Neuronal stem cell (in vitro differentiated cells): Measurements from ENCODE around the gene PDE7B.

Experiments used
- DNase-seq: peaks from one replicate; pipeline ENCODE4 v3.0.0-alpha.2; 2013; ENCODE audit warnings: low spot score
- H2AFZ ChIP-seq: one replicate; pipeline ENCODE4 v1.6.1; 2013; ENCODE audit warnings: mild to moderate bottlenecking, low read length, inconsistent platforms
- H2AK5ac ChIP-seq: 2 replicates; pipeline ENCODE4 v1.6.1; 2013; ENCODE audit warnings: low read depth, mild to moderate bottlenecking, inconsistent platforms, low read length, moderate library complexity, mixed read lengths
- H2BK120ac ChIP-seq: 2 replicates; pipeline ENCODE4 v1.6.1; 2013; ENCODE audit warnings: low read depth, mild to moderate bottlenecking, inconsistent platforms, low read length, moderate library complexity, mixed read lengths
- H2BK12ac ChIP-seq: one replicate; pipeline ENCODE4 v1.6.1; 2013; ENCODE audit warnings: low read length, inconsistent platforms
- H2BK15ac ChIP-seq: 2 replicates; pipeline ENCODE4 v1.6.1; 2013; ENCODE audit warnings: mild to moderate bottlenecking, low read length, inconsistent platforms, mixed read lengths
- H2BK5ac ChIP-seq: one replicate; pipeline ENCODE4 v1.6.1; 2013; ENCODE audit warnings: inconsistent platforms, mild to moderate bottlenecking, low read length, moderate library complexity
- H3K14ac ChIP-seq: one replicate; pipeline ENCODE4 v1.6.1; 2013; ENCODE audit warnings: low read length, inconsistent platforms
- H3K18ac ChIP-seq: 2 replicates; pipeline ENCODE4 v1.6.1; 2013; ENCODE audit warnings: low read length, inconsistent platforms
- H3K23ac ChIP-seq: 2 replicates; pipeline ENCODE4 v1.6.1; 2013; ENCODE audit warnings: low read depth, mild to moderate bottlenecking, mixed read lengths, low read length, inconsistent platforms; ENCODE audit not compliant: poor library complexity
- H3K27ac ChIP-seq: replicated peaks from 3 replicates; pipeline ENCODE4 v1.5.1; 2013; ENCODE audit warnings: low read length, inconsistent platforms
- H3K27me3 ChIP-seq, 3 experiments: 2 replicates each; pipeline ENCODE4 v1.6.1; 2013; ENCODE audit warnings: low read length in 3 of 3, mild to moderate bottlenecking in 2 of 3, inconsistent platforms in 1 of 3, low read depth in 1 of 3, mixed read lengths in 1 of 3, moderate library complexity in 1 of 3; ENCODE audit not compliant: control insufficient read depth in 3 of 3, insufficient read depth in 3 of 3
- H3K36me3 ChIP-seq, 2 donors: replicated peaks in 1 of 2; 2 replicates each; pipeline ENCODE4 v1.6.1; 2013; ENCODE audit warnings: low read length in 2 of 2; ENCODE audit not compliant: control insufficient read depth in 2 of 2, insufficient read depth in 2 of 2
- H3K4ac ChIP-seq: 2 replicates; pipeline ENCODE4 v1.6.1; 2013; ENCODE audit warnings: inconsistent platforms, mild to moderate bottlenecking, low read length, moderate library complexity
- H3K4me1 ChIP-seq, 2 donors: 1 replicate in 1 of 2; 2 replicates in 1 of 2; pipeline ENCODE4 v1.6.1; 2013; ENCODE audit warnings: low read length in 2 of 2, low read depth in 1 of 2; ENCODE audit not compliant: control insufficient read depth in 2 of 2, insufficient read depth in 1 of 2
- H3K4me2 ChIP-seq: one replicate; pipeline ENCODE4 v1.6.1; 2013; ENCODE audit warnings: mild to moderate bottlenecking, low read length, inconsistent platforms; ENCODE audit not compliant: insufficient read depth, poor library complexity, severe bottlenecking
- H3K4me3 ChIP-seq, 2 donors: 2 replicates each; pipeline ENCODE4 v1.5.1; 2013; ENCODE audit warnings: low read length in 2 of 2, mild to moderate bottlenecking in 2 of 2, inconsistent platforms in 1 of 2, moderate library complexity in 1 of 2
- H3K79me1 ChIP-seq: one replicate; pipeline ENCODE4 v1.6.1; 2013; ENCODE audit warnings: low read depth, mild to moderate bottlenecking, inconsistent platforms, low read length, moderate library complexity
- H3K9ac ChIP-seq: one replicate; pipeline ENCODE4 v1.6.1; 2013; ENCODE audit warnings: mild to moderate bottlenecking, low read depth, low read length, inconsistent platforms; ENCODE audit not compliant: poor library complexity
- H3K9me3 ChIP-seq, 2 donors: replicated peaks in 1 of 2; 2 replicates each; pipeline versions ENCODE3 to v1.6.1; 2013; ENCODE audit warnings: low read length in 2 of 2, mild to moderate bottlenecking in 2 of 2, inconsistent platforms in 1 of 2, low read depth in 1 of 2, mixed read lengths in 1 of 2, moderate library complexity in 1 of 2; ENCODE audit not compliant: control insufficient read depth in 2 of 2, insufficient read depth in 1 of 2
- H4K8ac ChIP-seq: one replicate; pipeline ENCODE4 v1.6.1; 2013; ENCODE audit warnings: low read depth, mild to moderate bottlenecking, inconsistent platforms, low read length, moderate library complexity
- H4K91ac ChIP-seq: one replicate; pipeline ENCODE4 v1.6.1; 2013; ENCODE audit warnings: low read length, low read depth, mild to moderate bottlenecking, inconsistent platforms; ENCODE audit not compliant: poor library complexity
- WGBS, 2 donors: extraction: QIAGEN DNeasy Blood & Tissue Kit; methylation state at CpG; one replicate each; pipeline ENCODE4 v1.1.7; 2013; ENCODE audit warnings: missing lambda C conversion rate in 2 of 2, mixed read lengths in 1 of 2; ENCODE audit not compliant: insufficient read length in 2 of 2, insufficient replicate concordance in 1 of 2; ENCODE audit errors: extremely low coverage in 2 of 2; 5-methylcytosine and 5-hydroxymethylcytosine counted together

The PDE7B gene

DNA sequence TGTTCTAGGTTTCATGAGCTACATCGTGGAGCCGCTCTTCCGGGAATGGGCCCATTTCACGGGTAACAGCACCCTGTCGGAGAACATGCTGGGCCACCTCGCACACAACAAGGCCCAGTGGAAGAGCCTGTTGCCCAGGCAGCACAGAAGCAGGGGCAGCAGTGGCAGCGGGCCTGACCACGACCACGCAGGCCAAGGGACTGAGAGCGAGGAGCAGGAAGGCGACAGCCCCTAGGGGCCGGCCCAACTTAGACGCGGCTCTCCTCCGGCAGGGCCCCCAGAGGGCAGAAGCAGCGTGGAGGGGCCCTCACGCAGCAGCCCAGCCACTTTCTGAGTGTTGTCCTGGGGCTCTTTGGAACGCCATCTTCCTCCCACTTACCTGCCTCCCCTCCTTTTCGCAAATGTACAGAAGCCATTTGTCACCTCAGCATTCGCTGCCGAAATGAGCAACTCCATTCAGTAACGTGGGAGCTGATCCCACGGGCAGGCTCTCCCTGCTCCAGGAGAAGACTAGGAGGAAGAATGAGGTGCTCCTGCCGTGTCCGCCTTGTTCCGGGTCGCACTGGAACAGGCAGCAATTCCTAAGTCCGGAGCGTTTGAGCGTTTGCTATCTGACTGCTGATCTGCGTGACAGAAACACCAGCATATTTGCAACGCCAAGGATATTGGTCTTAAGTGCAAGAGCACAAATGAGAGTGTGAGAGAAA lies 340.3 kb downstream of the PDE7B start:
- H3K4me1 ChIP-seq = peaks cover 3 to 4% of the 10 kb centered on the region in 2 donors
- no peak overlapping the region for H2AFZ ChIP-seq
- H3K9me3 ChIP-seq = no peaks in the 10 kb centered on the region
- H3K27me3 ChIP-seq = no peaks in the 10 kb centered on the region
- no peak overlapping the region for H3K27ac ChIP-seq
- no peak overlapping the region for H2BK12ac ChIP-seq
- peak overlapping the region; percentile 61 for H3K23ac ChIP-seq
- H3K18ac ChIP-seq = peak overlapping the region; percentile 84
- no peak overlapping the region for H3K4me2 ChIP-seq
- no CpG with 5 or more reads among the region's 32 CpGs for WGBS, 2 donors
- peak overlapping the region; percentile 79 for H2BK5ac ChIP-seq
- H3K9ac ChIP-seq = no peak overlapping the region
- H4K91ac ChIP-seq = no peak overlapping the region
- no peak overlapping the region for H3K4me3 ChIP-seq
- H3K36me3 ChIP-seq = no peaks in the 10 kb centered on the region
- H3K79me1 ChIP-seq = no peaks in the 10 kb centered on the region
- H4K8ac ChIP-seq = no peak overlapping the region
- H2AK5ac ChIP-seq = no peak overlapping the region
- peak overlapping the region; percentile 69 for H2BK15ac ChIP-seq
- no peak for DNase-seq
- H3K14ac ChIP-seq = no peak overlapping the region
- peak overlapping the region; percentile 71 for H3K4ac ChIP-seq
- H2BK120ac ChIP-seq = no peak overlapping the region

DNA sequence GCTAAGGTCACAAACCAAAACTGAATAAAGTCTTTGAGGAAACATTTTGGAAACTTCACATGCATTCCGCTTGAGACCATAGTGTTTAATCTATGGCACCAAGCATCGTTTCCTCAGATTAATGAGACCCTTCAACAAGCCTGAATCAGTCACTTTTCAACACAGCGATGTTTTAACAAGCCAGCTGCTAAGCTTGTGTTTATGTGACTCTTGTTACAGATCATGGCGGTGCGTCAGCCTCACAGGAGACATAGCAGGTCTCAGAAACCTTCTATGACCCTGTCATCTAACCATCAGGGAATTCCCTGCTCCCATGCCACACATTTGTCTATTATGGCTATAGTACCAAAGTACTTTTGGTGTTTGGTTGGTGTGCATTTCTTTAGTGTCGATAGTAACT lies 341.4 kb downstream of the PDE7B start:
- Histone ChIP-seq H2BK15ac (no peak overlapping the region), H2AFZ (no peak overlapping the region), H2AK5ac (no peak overlapping the region), H3K9ac (no peak overlapping the region), H2BK5ac (no peak overlapping the region), H3K27ac (no peak overlapping the region), H3K23ac (no peak overlapping the region), H3K14ac (no peak overlapping the region), H3K4me2 (no peak overlapping the region), H3K79me1 (no peaks in the 10 kb centered on the region), H4K91ac (no peak overlapping the region), H2BK12ac (no peak overlapping the region), H3K4me1 (peaks cover 3 to 4% of the 10 kb centered on the region in 2 donors), H3K4ac (no peak overlapping the region), H3K4me3 (no peak overlapping the region), H3K27me3 (no peaks in the 10 kb centered on the region), H3K18ac (no peak overlapping the region), H3K9me3 (no peaks in the 10 kb centered on the region), H3K36me3 (no peaks in the 10 kb centered on the region), H2BK120ac (no peak overlapping the region), H4K8ac (no peak overlapping the region)
- no peak for DNase-seq
- WGBS, 2 donors = no CpG with 5 or more reads among the region's 6 CpGs

DNA sequence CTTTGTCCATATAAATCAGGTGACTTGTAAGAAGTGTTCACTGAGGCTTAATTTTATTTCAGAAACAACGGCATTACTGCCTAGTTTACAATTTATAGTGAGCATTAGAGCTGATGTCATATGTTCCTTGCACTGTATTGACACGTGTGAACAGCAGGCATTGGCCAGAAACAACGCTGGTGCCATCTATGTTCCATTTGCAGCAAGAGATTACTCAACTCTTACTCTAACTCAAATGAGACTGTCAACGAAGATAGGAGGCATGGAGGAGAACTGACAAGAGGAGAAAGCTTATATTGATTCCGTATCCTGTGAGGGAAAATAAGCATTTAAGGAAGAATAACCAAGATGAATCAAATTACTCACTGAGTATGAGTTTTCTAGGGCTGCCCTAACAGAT lies 350.2 kb downstream of the PDE7B start:
- Histone ChIP-seq H3K4ac (no peak overlapping the region), H4K8ac (no peak overlapping the region), H2BK12ac (no peak overlapping the region), H2BK120ac (no peak overlapping the region), H3K36me3 (no peaks in the 10 kb centered on the region), H3K9ac (no peak overlapping the region), H3K18ac (no peak overlapping the region), H3K9me3 (peaks cover 0 to 2% of the 10 kb centered on the region in 2 donors), H3K27ac (no peak overlapping the region), H2AFZ (no peak overlapping the region), H4K91ac (no peak overlapping the region), H3K4me2 (no peak overlapping the region), H3K14ac (no peak overlapping the region), H3K4me1 (no peaks in the 10 kb centered on the region), H3K27me3 (no peaks in the 10 kb centered on the region), H3K4me3 (no peak overlapping the region), H2BK5ac (no peak overlapping the region), H2BK15ac (no peak overlapping the region), H3K23ac (no peak overlapping the region), H3K79me1 (no peaks in the 10 kb centered on the region), H2AK5ac (no peak overlapping the region)
- no CpG with 5 or more reads among the region's 5 CpGs for WGBS, 2 donors
- no peak for DNase-seq

DNA sequence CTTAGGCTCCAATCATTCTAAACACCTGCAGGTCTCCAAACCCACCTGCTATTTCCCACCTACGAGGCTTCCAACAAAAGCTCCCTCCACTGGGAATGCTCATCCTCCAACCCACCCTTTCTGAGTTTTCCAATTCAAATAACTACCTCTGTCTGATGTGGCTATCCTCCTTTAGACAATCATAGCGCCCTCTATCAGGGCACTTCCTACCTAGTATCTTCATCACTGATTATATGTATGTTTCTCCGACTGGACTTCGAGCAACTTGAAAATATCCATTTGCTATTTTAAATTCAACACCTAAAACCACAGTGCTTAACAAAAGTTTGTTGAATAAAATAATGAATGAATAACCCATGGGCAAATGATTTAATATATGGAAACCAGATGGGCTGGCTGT lies 357.3 kb downstream of the PDE7B start:
- DNase-seq = no peak
- H3K9me3 ChIP-seq = peaks cover 0 to 2% of the 10 kb centered on the region in 2 donors
- H3K9ac ChIP-seq = no peak overlapping the region
- no peak overlapping the region for H2AFZ ChIP-seq
- no peak overlapping the region for H3K27ac ChIP-seq
- no peak overlapping the region for H2BK15ac ChIP-seq
- H2BK120ac ChIP-seq = no peak overlapping the region
- no peak overlapping the region for H4K91ac ChIP-seq
- H3K4ac ChIP-seq = no peak overlapping the region
- H3K4me2 ChIP-seq = no peak overlapping the region
- H2AK5ac ChIP-seq = no peak overlapping the region
- no peak overlapping the region for H4K8ac ChIP-seq
- H3K4me1 ChIP-seq = no peaks in the 10 kb centered on the region
- H3K18ac ChIP-seq = no peak overlapping the region
- no peaks in the 10 kb centered on the region for H3K79me1 ChIP-seq
- no peak overlapping the region for H2BK12ac ChIP-seq
- H3K36me3 ChIP-seq = no peaks in the 10 kb centered on the region
- no peak overlapping the region for H2BK5ac ChIP-seq
- no peak overlapping the region for H3K23ac ChIP-seq
- H3K14ac ChIP-seq = no peak overlapping the region
- WGBS, 2 donors = no CpG with 5 or more reads among the region's 4 CpGs
- H3K27me3 ChIP-seq = no peaks in the 10 kb centered on the region
- H3K4me3 ChIP-seq = no peak overlapping the region
